Measurements from ENCODE around the gene KCNMB4.

The KCNMB4 gene

GRCh38 chr12:70448371-70448770 is 82.3 kb downstream of the KCNMB4 start:
- no peak for DNase-seq
- Histone ChIP-seq H3K9me3 (ENCODE audit: severe bottlenecking) (peaks cover 8% of the 10 kb centered on the region), H3K27me3 (ENCODE audit: insufficient read depth, low read depth, severe bottlenecking) (no peaks in the 10 kb centered on the region), H3K36me3 (no peaks in the 10 kb centered on the region), H3K27ac (no peak overlapping the region), H3K4me3 (ENCODE audit: low read depth, low read length) (no peak overlapping the region)
- no peak for TF ChIP-seq CTCF (IDR thresholded peaks at IDR 0.05; ENCODE audit: low read depth, low read length)

- peaks cover 8% of the 10 kb centered on the region for H3K9me3 ChIP-seq (ENCODE audit: severe bottlenecking)
- H3K27ac ChIP-seq, result no peak overlapping the region
- no peak overlapping the region for H3K4me3 ChIP-seq (ENCODE audit: low read depth, low read length)
- no peaks in the 10 kb centered on the region for H3K27me3 ChIP-seq (ENCODE audit: insufficient read depth, low read depth, severe bottlenecking)
- H3K36me3 ChIP-seq, result no peaks in the 10 kb centered on the region
- DNase-seq, result no peak
- TF ChIP-seq CTCF (IDR thresholded peaks at IDR 0.05; ENCODE audit: low read depth, low read length), result no peak
These were observed 83.1 kb downstream of the KCNMB4 start for GRCh38 chr12:70449074-70449752.

GRCh38 chr12:70449753-70450341 is 83.8 kb downstream of the KCNMB4 start:
- no peak for TF ChIP-seq CTCF (IDR thresholded peaks at IDR 0.05; ENCODE audit: low read depth, low read length)
- Histone ChIP-seq H3K4me3 (ENCODE audit: low read depth, low read length) (no peak overlapping the region), H3K27ac (no peak overlapping the region), H3K36me3 (no peaks in the 10 kb centered on the region), H3K27me3 (ENCODE audit: insufficient read depth, low read depth, severe bottlenecking) (no peaks in the 10 kb centered on the region), H3K9me3 (ENCODE audit: severe bottlenecking) (peaks cover 8% of the 10 kb centered on the region)
- DNase-seq, result no peak

- H3K4me3 ChIP-seq (ENCODE audit: low read depth, low read length), result no peak overlapping the region
- no peak for TF ChIP-seq CTCF (IDR thresholded peaks at IDR 0.05; ENCODE audit: low read depth, low read length)
- peaks cover 8% of the 10 kb centered on the region for H3K9me3 ChIP-seq (ENCODE audit: severe bottlenecking)
- DNase-seq, result no peak
- no peak overlapping the region for H3K27ac ChIP-seq
- no peaks in the 10 kb centered on the region for H3K36me3 ChIP-seq
- no peaks in the 10 kb centered on the region for H3K27me3 ChIP-seq (ENCODE audit: insufficient read depth, low read depth, severe bottlenecking)
These were observed 85.4 kb downstream of the KCNMB4 start for GRCh38 chr12:70451528-70451927.

- Histone ChIP-seq H3K36me3 (no peaks in the 10 kb centered on the region), H3K27ac (no peak overlapping the region), H3K4me3 (ENCODE audit: low read depth, low read length) (no peak overlapping the region), H3K27me3 (ENCODE audit: insufficient read depth, low read depth, severe bottlenecking) (no peaks in the 10 kb centered on the region), H3K9me3 (ENCODE audit: severe bottlenecking) (no peaks in the 10 kb centered on the region)
- TF ChIP-seq CTCF (IDR thresholded peaks at IDR 0.05; ENCODE audit: low read depth, low read length), result no peak
- no peak for DNase-seq
These were observed 90.9 kb downstream of the KCNMB4 start for GRCh38 chr12:70456953-70457352.

- Histone ChIP-seq H3K27me3 (ENCODE audit: insufficient read depth, low read depth, severe bottlenecking) (no peaks in the 10 kb centered on the region), H3K27ac (no peak overlapping the region), H3K4me3 (ENCODE audit: low read depth, low read length) (no peak overlapping the region), H3K9me3 (ENCODE audit: severe bottlenecking) (peaks cover 3% of the 10 kb centered on the region), H3K36me3 (no peaks in the 10 kb centered on the region)
- no peak for TF ChIP-seq CTCF (IDR thresholded peaks at IDR 0.05; ENCODE audit: low read depth, low read length)
- no peak for DNase-seq
These were observed 93.7 kb downstream of the KCNMB4 start for GRCh38 chr12:70459786-70460185.

All from WERI-Rb-1 (cell line).